GM19397 (cell line): ENCODE data around the gene THRB.
"Not testable (repeated sequence)": the region's sequence is repeated elsewhere in the genome, so short reads cannot be mapped to it uniquely, and the experiment has no call there.

ENCODE experiments used
- ATAC-seq: cut with Tn5 transposase; IDR thresholded peaks from one replicate; pipeline ENCODE4 v1.9.1; 2021; ENCODE audit warnings: mild to moderate bottlenecking, moderate library complexity; ENCODE audit not compliant: unreplicated experiment

THRB gene

DNA sequence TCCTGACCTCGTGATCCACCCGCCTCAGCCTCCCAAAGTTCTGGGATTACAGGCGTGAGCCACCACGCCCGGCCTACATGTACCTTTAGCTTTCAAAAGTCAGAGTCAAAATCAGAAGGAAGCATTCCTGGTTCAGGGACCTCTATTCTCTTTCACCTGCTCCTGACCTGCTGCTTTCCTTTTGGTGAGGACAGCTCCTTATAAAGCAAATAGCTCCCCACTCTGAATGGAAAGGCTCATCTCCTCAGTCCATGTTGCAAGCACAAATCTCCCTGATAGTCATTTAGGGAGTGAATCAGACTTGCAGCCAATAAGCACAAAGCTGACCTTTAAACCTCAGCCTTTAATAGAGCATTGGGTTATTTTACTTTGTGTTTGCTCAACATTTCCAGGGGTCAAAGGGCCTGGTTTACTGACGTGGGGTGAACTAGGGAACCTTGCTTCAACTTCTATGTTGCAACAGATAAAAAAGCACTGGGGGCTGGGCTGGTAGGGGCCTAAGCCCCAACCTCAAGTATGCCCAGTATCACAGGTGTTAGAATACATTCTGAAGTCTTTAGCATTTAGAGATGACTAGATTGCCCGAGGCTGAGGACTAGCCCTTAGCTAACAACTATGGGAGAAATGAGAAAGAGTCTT lies 43.1 kb downstream of the THRB start:
- ATAC-seq: no peak

DNA sequence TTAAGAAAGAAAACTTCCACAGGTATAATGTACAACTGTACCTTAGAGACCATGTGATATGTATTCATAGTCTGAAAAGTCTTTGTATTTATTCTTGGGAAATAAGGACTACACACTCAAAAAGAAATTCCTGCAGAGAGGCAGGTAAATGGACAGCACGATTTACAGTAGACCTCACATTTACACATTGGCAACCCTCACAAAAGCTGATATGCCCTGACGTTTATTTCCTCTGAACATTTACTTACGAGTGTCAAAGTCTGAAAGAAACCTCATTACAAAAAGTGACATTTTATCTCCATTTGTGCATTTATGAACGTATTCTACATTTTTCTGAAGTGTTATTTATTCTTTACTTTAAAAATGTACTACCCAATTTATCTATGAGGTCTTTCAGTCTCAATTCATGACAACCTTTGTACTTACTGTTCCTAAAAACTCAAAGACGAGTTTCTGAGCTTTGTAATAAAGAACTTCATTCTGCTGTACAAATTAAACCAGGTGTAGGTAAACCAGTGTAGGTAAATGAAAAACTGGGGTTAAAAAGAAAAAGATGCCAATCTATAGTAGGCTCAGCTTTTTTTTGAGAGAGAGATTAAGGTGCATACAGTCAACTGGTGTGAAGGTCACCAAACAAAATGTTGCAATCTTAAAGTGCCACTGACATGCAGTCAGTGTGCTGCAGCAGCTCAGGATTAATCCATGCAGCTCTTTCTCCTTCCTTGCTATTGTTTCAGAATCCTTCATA lies 44.3 kb downstream of the THRB start:
- ATAC-seq: no peak

GRCh38 chr3:24447836-24448235 lies 46.8 kb downstream of the THRB start:
- ATAC-seq: no peak

DNA sequence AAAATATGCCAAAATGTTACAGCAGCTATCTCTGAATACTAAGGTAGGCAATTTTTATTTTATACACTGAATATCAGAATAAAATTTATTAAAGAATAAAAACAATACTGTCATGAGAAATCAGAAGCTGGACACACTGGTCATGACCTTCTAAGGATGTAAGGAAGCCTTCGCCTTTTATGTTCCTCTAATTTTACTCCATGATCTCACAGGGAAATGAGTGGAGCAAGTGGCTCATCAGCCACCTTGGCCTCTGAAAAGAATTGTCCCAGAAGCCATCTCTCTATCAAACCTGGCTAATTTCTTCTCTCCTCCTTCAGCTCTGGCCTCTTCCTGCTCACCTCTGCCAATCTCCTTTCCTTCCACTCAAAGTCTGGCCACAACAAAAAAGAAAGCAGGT lies 48.6 kb downstream of the THRB start:
- no peak for ATAC-seq

- no peak for ATAC-seq
Measured at GRCh38 chr3:24443476-24443875, 51.2 kb downstream of the THRB start.

GRCh38 chr3:24440760-24441464 lies 53.7 kb downstream of the THRB start:
- no peak for ATAC-seq

GRCh38 chr3:24439021-24439420 lies 55.6 kb downstream of the THRB start:
- ATAC-seq: no peak

GRCh38 chr3:24437326-24437725 lies 57.3 kb downstream of the THRB start:
- ATAC-seq: no peak

DNA sequence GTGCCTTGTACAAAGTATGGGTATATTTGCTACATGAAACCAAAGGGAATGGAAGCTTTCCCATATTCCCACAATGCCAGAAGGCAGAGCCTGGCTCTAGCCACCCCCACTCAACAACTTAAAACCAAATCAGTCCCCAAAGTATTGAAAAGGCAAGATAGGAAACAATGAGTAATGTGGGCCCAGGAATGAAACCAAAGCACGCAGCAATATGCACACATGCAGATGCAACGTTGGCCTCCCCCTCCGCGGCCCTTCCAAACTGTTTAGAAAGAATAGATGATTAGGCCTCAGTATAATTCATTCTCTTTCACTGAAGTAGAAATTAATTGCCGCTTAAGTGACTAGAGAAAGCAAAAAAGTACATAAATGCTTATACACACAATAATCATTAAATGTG lies 59.1 kb downstream of the THRB start:
- no peak for ATAC-seq

DNA sequence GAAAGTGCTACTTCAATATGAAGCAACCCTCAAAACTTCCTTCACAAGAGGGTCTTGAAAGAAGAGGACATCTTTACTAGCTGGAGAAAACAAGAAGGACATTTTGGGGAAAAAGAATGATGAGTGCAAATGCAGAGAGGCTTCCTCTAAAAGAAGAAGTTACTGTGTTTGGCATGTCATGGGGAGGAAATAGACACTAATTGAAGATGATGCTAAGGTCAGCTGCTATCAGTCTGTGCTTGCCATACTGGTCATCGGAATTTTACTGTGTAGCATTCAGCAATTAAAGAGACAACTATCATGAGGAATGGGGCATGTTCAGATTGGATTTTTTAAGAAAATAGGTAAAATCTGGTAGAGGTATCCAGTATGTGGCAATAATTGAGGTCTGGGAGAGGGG lies 60.0 kb downstream of the THRB start:
- ATAC-seq: no peak

GRCh38 chr3:24433838-24434591 lies 60.6 kb downstream of the THRB start:
- ATAC-seq: no peak

DNA sequence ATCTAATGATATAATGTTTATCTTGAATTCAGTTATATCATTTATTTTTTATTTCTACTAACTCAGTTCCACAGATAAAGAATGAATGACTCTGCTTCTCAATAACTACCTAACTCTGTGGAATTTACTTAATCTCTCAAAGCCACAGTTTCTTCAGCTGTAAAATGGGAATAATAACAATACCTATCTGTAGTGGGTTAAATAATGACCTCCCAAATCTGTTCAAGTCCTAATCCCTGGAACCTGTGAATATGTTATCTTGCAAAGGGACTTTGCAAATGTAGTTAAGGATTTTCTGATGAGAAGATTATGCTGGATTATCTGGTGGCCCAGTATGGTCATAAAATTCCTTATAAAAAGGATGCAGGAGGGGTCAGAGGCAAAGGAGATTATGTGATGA lies 61.7 kb downstream of the THRB start:
- ATAC-seq: no peak

DNA sequence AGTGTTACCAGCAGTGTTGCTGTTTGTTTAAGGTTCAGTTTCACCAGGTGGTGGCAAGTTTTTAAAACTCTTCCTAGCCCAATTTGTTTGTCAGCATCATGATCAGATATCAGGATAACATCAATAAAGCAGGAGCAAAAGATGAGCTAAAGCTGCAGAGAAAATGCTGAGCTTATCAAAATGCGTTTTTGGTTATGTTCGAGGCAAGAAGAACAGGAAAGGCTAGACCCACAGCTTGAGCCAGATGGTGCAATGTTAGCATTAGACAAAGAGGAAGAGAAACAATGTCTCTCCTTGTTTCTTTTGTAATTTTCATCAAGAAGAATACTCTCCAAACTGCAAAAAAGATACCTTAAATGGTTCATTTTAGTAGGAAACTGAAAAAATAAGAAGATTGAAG lies 66.2 kb downstream of the THRB start:
- ATAC-seq: no peak

DNA sequence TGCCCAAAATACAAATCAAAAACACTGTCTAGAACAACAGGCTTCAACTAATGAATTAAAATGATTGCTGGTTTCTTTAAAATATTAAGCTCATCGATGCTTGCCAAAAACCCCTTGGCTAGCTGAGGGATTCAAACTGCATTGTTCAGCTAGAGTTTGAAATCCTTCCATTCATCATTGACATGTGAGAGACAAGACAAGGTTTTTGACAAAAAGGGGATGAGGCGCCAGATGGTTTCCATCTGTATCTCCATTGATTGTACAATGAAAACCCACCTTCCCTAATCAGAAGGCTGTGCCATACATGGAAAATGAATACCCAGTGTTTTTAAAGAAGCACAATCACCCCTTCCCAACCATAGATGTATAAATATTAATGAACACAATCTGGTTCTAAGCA lies 67.8 kb downstream of the THRB start:
- no peak for ATAC-seq

- ATAC-seq: not testable (repeated sequence)
Measured at GRCh38 chr3:24420829-24421228, 73.8 kb downstream of the THRB start.

DNA sequence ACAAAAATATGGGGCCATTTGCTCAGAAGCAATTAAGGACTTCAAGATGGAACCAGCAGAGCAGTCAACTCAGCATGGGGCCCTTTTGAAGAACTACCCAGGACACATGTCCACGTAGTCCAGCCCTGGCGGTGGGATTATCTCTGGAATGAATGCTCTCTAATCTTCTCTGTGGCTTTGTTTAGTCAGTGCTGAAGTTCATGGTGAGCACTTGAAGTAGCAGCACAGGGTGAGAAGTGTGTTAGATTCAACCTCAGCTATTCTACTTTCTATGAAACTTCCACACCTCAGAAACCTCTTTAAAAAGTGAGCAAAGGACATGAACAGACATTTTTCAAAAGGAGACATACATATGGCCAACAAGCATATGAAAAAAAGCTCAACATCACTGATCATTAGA lies 74.4 kb downstream of the THRB start:
- ATAC-seq: no peak

GRCh38 chr3:24419067-24419791 lies 75.4 kb downstream of the THRB start:
- no peak for ATAC-seq

DNA sequence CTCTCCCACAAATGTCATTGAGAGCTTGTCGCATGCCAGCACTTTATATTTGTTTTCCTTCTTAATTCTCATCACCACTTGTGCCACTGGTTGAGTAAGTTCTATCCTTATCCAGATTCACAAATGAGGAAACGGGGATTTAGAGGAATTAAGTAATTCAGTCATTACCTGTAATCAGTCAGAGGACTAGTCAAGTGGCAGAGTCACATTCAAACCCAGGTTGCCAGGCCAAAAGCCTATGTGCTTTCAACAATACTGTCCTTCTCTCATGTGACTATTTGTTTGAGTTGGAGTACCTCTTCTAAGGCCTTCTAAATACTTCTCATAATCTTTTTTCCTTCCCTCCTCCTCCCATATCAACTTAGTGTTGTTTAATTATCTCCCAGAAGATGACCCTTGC lies 76.9 kb downstream of the THRB start:
- ATAC-seq: no peak

GRCh38 chr3:24416224-24416623 lies 78.4 kb downstream of the THRB start:
- no peak for ATAC-seq

GRCh38 chr3:24415824-24416223 lies 78.8 kb downstream of the THRB start:
- ATAC-seq: no peak

GRCh38 chr3:24413662-24414061 lies 81.0 kb downstream of the THRB start:
- ATAC-seq: not testable (repeated sequence)
